Measurements from ENCODE around the gene CGB8. TPM values are rescaled to one million over a fixed set of nuclear protein-coding genes. Genes with fewer than 3 reads are reported as not detected.
"Not testable (repeated sequence)": the region's sequence is repeated elsewhere in the genome, so short reads cannot be mapped to it uniquely, and the experiment has no call there.

CGB8 gene
- total RNA-seq, 2 donors from 2014 or later, result not detected

GRCh38 chr19:49056902-49057596, 8.1 kb upstream of the CGB8 start:
- H3K36me3 Mint-ChIP-seq (ENCODE audit: low read depth); H3K4me1 Mint-ChIP-seq; H3K27ac Mint-ChIP-seq; ATAC-seq (replicated peaks); H3K9me3 Mint-ChIP-seq: not testable (repeated sequence)
- Mint-ChIP-seq H3K4me3 (peak overlapping the region; percentile 84), H3K27me3 (peaks cover 27% of the 10 kb centered on the region)

- Mint-ChIP-seq H3K9me3 (no peaks in the 10 kb centered on the region), H3K4me1 (peaks cover 8% of the 10 kb centered on the region), H3K27ac (no peak overlapping the region), H3K27me3 (peaks cover 27% of the 10 kb centered on the region), H3K36me3 (ENCODE audit: low read depth) (no peaks in the 10 kb centered on the region), H3K4me3 (peak overlapping the region; percentile 84)
- ATAC-seq (replicated peaks), result peak; percentile 87
Observed at GRCh38 chr19:49056101-49056901, 7.4 kb upstream of the CGB8 start.

DNA sequence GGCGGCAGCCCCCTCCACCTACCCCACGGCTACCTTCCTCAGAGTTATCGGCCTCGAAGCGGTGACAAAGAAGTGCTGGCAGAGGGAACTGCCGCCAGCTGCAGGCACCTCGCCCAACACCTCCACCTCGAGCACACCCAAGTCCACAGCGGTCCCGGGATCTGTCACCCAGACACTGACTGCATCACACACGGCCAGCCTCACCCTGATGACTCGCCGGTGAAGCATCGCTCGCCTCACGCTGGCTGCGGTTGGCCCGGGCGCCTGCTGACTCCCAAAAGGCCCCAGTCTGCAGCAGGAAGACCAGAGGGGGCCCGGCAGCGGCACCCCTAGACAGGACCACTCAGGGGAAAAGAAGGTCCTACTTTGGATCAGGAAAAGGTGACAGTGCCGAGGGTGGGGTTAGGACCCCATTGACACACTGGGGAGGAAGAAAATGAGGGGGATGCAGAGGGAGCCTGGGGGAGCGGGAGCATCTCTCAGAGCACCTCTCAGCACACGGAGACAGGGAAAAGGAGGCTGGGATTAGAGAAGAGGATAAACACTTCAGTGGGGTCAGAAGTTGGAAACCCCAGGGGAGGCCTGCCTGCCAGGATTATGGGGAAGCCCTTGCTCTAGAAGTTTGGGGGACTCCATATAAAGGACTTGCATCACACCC, 1.6 kb upstream of the CGB8 start:
- H3K27ac Mint-ChIP-seq; H3K36me3 Mint-ChIP-seq (ENCODE audit: low read depth); H3K27me3 Mint-ChIP-seq; H3K4me1 Mint-ChIP-seq; H3K4me3 Mint-ChIP-seq; H3K9me3 Mint-ChIP-seq; ATAC-seq (replicated peaks): not testable (repeated sequence)

- H3K9me3 Mint-ChIP-seq; ATAC-seq (replicated peaks); H3K27me3 Mint-ChIP-seq; H3K4me1 Mint-ChIP-seq; H3K27ac Mint-ChIP-seq; H3K36me3 Mint-ChIP-seq (ENCODE audit: low read depth); H3K4me3 Mint-ChIP-seq: not testable (repeated sequence)
Observed at GRCh38 chr19:49049834-49050233, 923 bp upstream of the CGB8 start.

GRCh38 chr19:49043548-49043947, 5.4 kb downstream of the CGB8 start, which contains the start of gene CGB5:
Gene CGB5, plus strand, starts transcription at chr19:49043848. Its CDS starts 362 bp downstream, at chr19:49044210.
- not testable (repeated sequence) for H3K4me3 Mint-ChIP-seq; H3K36me3 Mint-ChIP-seq (ENCODE audit: low read depth); ATAC-seq (replicated peaks); H3K9me3 Mint-ChIP-seq; H3K27me3 Mint-ChIP-seq; H3K27ac Mint-ChIP-seq; H3K4me1 Mint-ChIP-seq

DNA sequence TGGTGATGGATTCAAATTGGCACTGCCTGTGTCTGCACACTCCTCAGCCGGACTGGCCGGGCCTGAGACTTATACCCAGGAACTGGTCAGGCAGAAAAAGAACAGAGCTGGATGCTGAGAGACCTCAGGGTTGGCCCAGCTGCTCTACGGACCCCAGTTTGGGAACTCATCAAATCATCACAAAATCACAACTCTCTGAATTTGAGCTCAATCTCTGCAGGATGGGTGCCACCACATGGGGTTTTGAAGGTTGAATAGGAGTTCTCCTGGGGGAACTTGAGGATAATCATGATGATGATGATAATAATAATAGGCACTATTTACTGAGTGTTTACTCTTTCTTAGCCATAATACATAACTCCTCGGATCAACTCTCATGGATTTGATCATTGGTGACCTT, 6.2 kb downstream of the CGB8 start:
- H3K27me3 Mint-ChIP-seq; H3K4me1 Mint-ChIP-seq; H3K36me3 Mint-ChIP-seq (ENCODE audit: low read depth); H3K27ac Mint-ChIP-seq; ATAC-seq (replicated peaks); H3K9me3 Mint-ChIP-seq; H3K4me3 Mint-ChIP-seq: not testable (repeated sequence)

GRCh38 chr19:49042177-49042576, 6.7 kb downstream of the CGB8 start:
- no peaks in the 10 kb centered on the region for H3K36me3 Mint-ChIP-seq (ENCODE audit: low read depth)
- no peak overlapping the region for H3K27ac Mint-ChIP-seq
- no peaks in the 10 kb centered on the region for H3K4me1 Mint-ChIP-seq
- ATAC-seq (replicated peaks), result no peak
- H3K27me3 Mint-ChIP-seq, result no peaks in the 10 kb centered on the region
- no peaks in the 10 kb centered on the region for H3K9me3 Mint-ChIP-seq
- no peak overlapping the region for H3K4me3 Mint-ChIP-seq

- not testable (repeated sequence) for H3K4me3 Mint-ChIP-seq; H3K27me3 Mint-ChIP-seq; ATAC-seq (replicated peaks); H3K4me1 Mint-ChIP-seq; H3K9me3 Mint-ChIP-seq; H3K36me3 Mint-ChIP-seq (ENCODE audit: low read depth); H3K27ac Mint-ChIP-seq
Observed at GRCh38 chr19:49039736-49040135, 9.2 kb downstream of the CGB8 start.

- not testable (repeated sequence) for H3K27ac Mint-ChIP-seq; H3K4me1 Mint-ChIP-seq; ATAC-seq (replicated peaks); H3K36me3 Mint-ChIP-seq (ENCODE audit: low read depth); H3K27me3 Mint-ChIP-seq; H3K4me3 Mint-ChIP-seq; H3K9me3 Mint-ChIP-seq
Observed at GRCh38 chr19:49038557-49039276, 10.2 kb downstream of the CGB8 start.

- H3K4me3 Mint-ChIP-seq; ATAC-seq (replicated peaks); H3K27ac Mint-ChIP-seq; H3K36me3 Mint-ChIP-seq (ENCODE audit: low read depth); H3K27me3 Mint-ChIP-seq; H3K4me1 Mint-ChIP-seq; H3K9me3 Mint-ChIP-seq: not testable (repeated sequence)
Observed at GRCh38 chr19:49038111-49038510, 10.8 kb downstream of the CGB8 start.

- H3K4me1 Mint-ChIP-seq, H3K9me3 Mint-ChIP-seq, H3K27ac Mint-ChIP-seq: not testable (repeated sequence)
Observed at GRCh38 chr19:49036815-49037214, 12.1 kb downstream of the CGB8 start, which contains the start of gene CGB1. Gene CGB1, minus strand, starts transcription at chr19:49036895. Its CDS starts 184 bp downstream, at chr19:49036711.

GRCh38 chr19:49031642-49032301, 17.1 kb downstream of the CGB8 start, which contains the start of gene CGB2:
Gene CGB2, plus strand, starts transcription at chr19:49031890. Its CDS starts 206 bp downstream, at chr19:49032096.
- Mint-ChIP-seq H3K27ac (peak within 1 kb of the TSS; percentile 89), H3K4me3 (peak within 1 kb of the TSS; percentile 55)
- not testable (repeated sequence) for H3K36me3 Mint-ChIP-seq (ENCODE audit: low read depth); H3K9me3 Mint-ChIP-seq; H3K27me3 Mint-ChIP-seq; H3K4me1 Mint-ChIP-seq
- ATAC-seq (replicated peaks), result peak; percentile 97

More at GRCh38 chr19:49036815-49037214, 12.1 kb downstream of the CGB8 start, which contains the start of gene CGB1:
- not testable (repeated sequence) for H3K27me3 Mint-ChIP-seq; H3K36me3 Mint-ChIP-seq (ENCODE audit: low read depth); H3K4me3 Mint-ChIP-seq
- ATAC-seq (replicated peaks), result peak; percentile 62

DNA sequence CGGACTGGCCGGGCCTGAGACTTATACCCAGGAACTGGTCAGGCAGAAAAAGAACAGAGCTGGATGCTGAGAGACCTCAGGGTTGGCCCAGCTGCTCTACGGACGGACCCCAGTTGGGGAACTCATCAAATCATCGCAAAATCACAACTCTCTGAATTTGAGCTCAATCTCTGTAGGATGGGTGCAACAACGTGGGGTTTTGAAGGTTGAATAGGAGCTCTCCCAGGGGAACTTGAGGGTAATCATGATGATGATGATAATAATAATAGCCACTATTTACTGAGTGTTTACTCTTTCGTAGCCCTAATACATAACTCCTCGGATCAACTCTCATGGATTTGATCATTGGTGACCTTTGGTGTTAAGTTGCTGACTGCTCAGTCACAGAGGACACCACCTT, 18.6 kb downstream of the CGB8 start:
- not testable (repeated sequence) for H3K4me3 Mint-ChIP-seq; H3K36me3 Mint-ChIP-seq (ENCODE audit: low read depth); H3K27me3 Mint-ChIP-seq; H3K4me1 Mint-ChIP-seq; H3K27ac Mint-ChIP-seq; ATAC-seq (replicated peaks); H3K9me3 Mint-ChIP-seq

DNA sequence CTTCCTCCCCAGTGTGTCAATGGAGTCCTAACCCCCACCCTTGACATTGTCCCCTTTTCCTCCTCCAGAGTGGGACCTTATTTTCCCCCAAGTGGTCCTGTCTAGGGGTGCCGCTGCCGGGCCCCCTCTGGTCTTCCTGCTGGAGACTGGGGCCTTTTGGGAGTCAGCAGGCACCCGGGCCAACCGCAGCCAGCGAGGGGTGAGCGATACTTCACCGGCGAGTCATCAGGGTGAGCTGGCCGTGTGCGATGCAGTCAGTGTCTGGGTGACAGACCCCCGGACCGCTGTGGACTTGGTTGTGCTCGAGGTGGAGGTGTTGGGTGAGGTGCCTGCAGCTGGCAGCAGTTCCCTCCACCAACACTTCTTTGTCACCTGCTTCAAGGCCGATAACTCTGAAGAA, 19.2 kb downstream of the CGB8 start:
- H3K4me3 Mint-ChIP-seq; H3K4me1 Mint-ChIP-seq; H3K27me3 Mint-ChIP-seq; H3K27ac Mint-ChIP-seq; H3K9me3 Mint-ChIP-seq; H3K36me3 Mint-ChIP-seq (ENCODE audit: low read depth); ATAC-seq (replicated peaks): not testable (repeated sequence)
